Fibroblast of lung (primary cell): ENCODE data around the gene ADAMTS9. TPM values are rescaled to one million over a fixed set of nuclear protein-coding genes. Genes with fewer than 3 reads are reported as not detected.

Source experiments
- DNase-seq, 2 donors: peaks; one replicate each; pipeline versions ENCODE4 v3.0.0 to v3.0.0-alpha.2; 2010; ENCODE audit warnings: low read depth in 2 of 2
- H2AFZ ChIP-seq: 2 replicates; pipeline ENCODE4 v1.5.1; 2012; ENCODE audit warnings: low read length, control low read depth, inconsistent platforms
- H3K27ac ChIP-seq: 2 replicates; pipeline ENCODE4 v1.5.1; 2011; ENCODE audit warnings: low read length, control low read depth; ENCODE audit not compliant: insufficient read depth
- H3K27me3 ChIP-seq: 2 replicates; pipeline ENCODE4 v1.5.1; 2011; ENCODE audit warnings: mild to moderate bottlenecking, low read length; ENCODE audit not compliant: control insufficient read depth, insufficient read depth
- H3K36me3 ChIP-seq: 2 replicates; pipeline ENCODE4 v1.5.1; 2011; ENCODE audit warnings: low read length; ENCODE audit not compliant: control insufficient read depth, insufficient read depth
- H3K4me1 ChIP-seq: 2 replicates; pipeline ENCODE4 v1.5.1; 2011; ENCODE audit warnings: low read length; ENCODE audit not compliant: control insufficient read depth, insufficient read depth; ENCODE audit errors: extremely low read depth
- H3K4me2 ChIP-seq: 2 replicates; pipeline ENCODE4 v1.5.1; 2011; ENCODE audit warnings: low read length, control low read depth; ENCODE audit not compliant: insufficient read depth; ENCODE audit errors: extremely low read depth
- H3K4me3 ChIP-seq, 4 experiments: fragments of 200-600 bp in 1 of 4; sonication (generic) in 1 of 4; replicated peaks in 1 of 4; 2 replicates each; pipeline ENCODE4 v1.5.1; 2011 to 2016; ENCODE audit warnings: low read length in 4 of 4, low read depth in 3 of 4, mild to moderate bottlenecking in 3 of 4, control low read depth in 2 of 4, inconsistent platforms in 1 of 4, mixed read lengths in 1 of 4; ENCODE audit not compliant: insufficient read depth in 1 of 4; ENCODE audit errors: control extremely low read depth in 1 of 4
- H3K79me2 ChIP-seq: 2 replicates; pipeline ENCODE4 v1.5.1; 2012; ENCODE audit warnings: mild to moderate bottlenecking, low read length, inconsistent platforms; ENCODE audit not compliant: control insufficient read depth, insufficient read depth
- H3K9ac ChIP-seq: 2 replicates; pipeline ENCODE4 v1.5.1; 2011; ENCODE audit warnings: mild to moderate bottlenecking, low read length, control low read depth; ENCODE audit not compliant: insufficient read depth
- H3K9me3 ChIP-seq: 2 replicates; pipeline ENCODE4 v1.5.1; 2012; ENCODE audit warnings: low read depth, low read length; ENCODE audit not compliant: control insufficient read depth, insufficient read depth
- H4K20me1 ChIP-seq: 2 replicates; pipeline ENCODE4 v1.5.1; 2011; ENCODE audit warnings: low read length; ENCODE audit not compliant: control insufficient read depth, insufficient read depth; ENCODE audit errors: extremely low read depth
- CTCF ChIP-seq, 2 donors: IDR thresholded peaks in 1 of 2; conservative IDR thresholded peaks in 1 of 2; 1 replicate in 1 of 2; 2 replicates in 1 of 2; pipeline ENCODE4 v1.5.1; 2011 to 2012; ENCODE audit warnings: low read length in 2 of 2, control low read depth in 1 of 2, inconsistent platforms in 1 of 2, low read depth in 1 of 2, mild to moderate bottlenecking in 1 of 2
- EZH2 ChIP-seq: IDR thresholded peaks from 2 replicates; pipeline ENCODE4 v1.5.1; 2012; ENCODE audit warnings: low read length, control low read depth, mild to moderate bottlenecking; ENCODE audit errors: missing control alignments
- polyA minus RNA-seq: library from RNA; depleted of rRNA, polyadenylated mRNA; stranded (reverse); fragments of >200 nt; gene quantifications from 2 replicates; pipeline ENCODE4 v1.2.3, GENCODE V29; 2011; ENCODE audit warnings: low replicate concordance
- polyA plus RNA-seq, 2 donors: library from polyadenylated mRNA; depleted of rRNA in 1 of 2; stranded (reverse) in 1 of 2; unstranded in 1 of 2; fragments of >200 nt; gene quantifications; 2 replicates each; pipeline ENCODE4 v1.2.1, GENCODE V29; 2011 to 2012; ENCODE audit warnings: missing spikeins in 1 of 2
- total RNA-seq: library from RNA; depleted of rRNA; stranded (reverse); fragments of >200 nt; gene quantifications from 2 replicates; pipeline ENCODE4 v1.2.1, GENCODE V29; 2014

Gene ADAMTS9
- total RNA-seq (1.8 and 2.1 TPM in 2 replicates), polyA plus RNA-seq (0.69 and 0.82 TPM in 2 replicates), polyA minus RNA-seq (1.1 and 2.0 TPM in 2 replicates)
- polyA plus RNA-seq (2012): 0.64 and 0.67 TPM in 2 replicates

- Histone ChIP-seq H3K4me3 (peak within 1 kb of the TSS; percentile 69 to 92 (median 83)), H3K9ac (peak within 1 kb of the TSS; percentile 64), H3K9me3 (no peaks in the 10 kb centered on the region), H3K27ac (peak within 1 kb of the TSS; percentile 81), H3K36me3 (no peaks in the 10 kb centered on the region), H4K20me1 (no peaks in the 10 kb centered on the region), H3K79me2 (no peaks in the 10 kb centered on the region), H3K4me1 (no peaks in the 10 kb centered on the region), H2AFZ (peak within 1 kb of the TSS; percentile 95), H3K4me2 (peak within 1 kb of the TSS; percentile 96), H3K27me3 (no peaks in the 10 kb centered on the region)
- TF ChIP-seq EZH2 (no peak), CTCF (conservative IDR thresholded peaks at IDR 0.05 in 1 of 2, IDR thresholded peaks at IDR 0.05 in 1 of 2; ENCODE audit: low read depth in 1 of 2, low read length in 2 of 2) (no peak)
- DNase-seq: peak; percentile 73 to 87
Observed at GRCh38 chr3:64687781-64688604, at the start of gene ADAMTS9. ADAMTS9 (minus strand) TSS chr3:64688000; CDS start chr3:64687657, 343 bp downstream.

- Histone ChIP-seq H3K9me3 (no peaks in the 10 kb centered on the region), H4K20me1 (no peaks in the 10 kb centered on the region), H3K36me3 (no peaks in the 10 kb centered on the region), H3K4me3 (no peak overlapping the region), H2AFZ (no peak overlapping the region), H3K9ac (no peak overlapping the region), H3K4me1 (no peaks in the 10 kb centered on the region), H3K4me2 (no peak overlapping the region), H3K27ac (no peak overlapping the region), H3K27me3 (no peaks in the 10 kb centered on the region), H3K79me2 (no peaks in the 10 kb centered on the region)
- peak in 1 of 2 donors; percentile 49 for DNase-seq
- TF ChIP-seq CTCF (conservative IDR thresholded peaks at IDR 0.05 in 1 of 2, IDR thresholded peaks at IDR 0.05 in 1 of 2; ENCODE audit: low read depth in 1 of 2, low read length in 2 of 2) (no peak), EZH2 (no peak)
Observed at GRCh38 chr3:64732576-64732975, 44.8 kb upstream of the ADAMTS9 start.

GRCh38 chr3:64730681-64731080 is 42.9 kb upstream of the ADAMTS9 start:
- H3K79me2 ChIP-seq: no peaks in the 10 kb centered on the region
- no peaks in the 10 kb centered on the region for H3K36me3 ChIP-seq
- H3K27me3 ChIP-seq: no peaks in the 10 kb centered on the region
- H3K4me3 ChIP-seq: no peak overlapping the region
- no peak overlapping the region for H3K4me2 ChIP-seq
- H2AFZ ChIP-seq: no peak overlapping the region
- no peak overlapping the region for H3K9ac ChIP-seq
- H3K27ac ChIP-seq: no peak overlapping the region
- DNase-seq: no peak
- H3K4me1 ChIP-seq: no peaks in the 10 kb centered on the region
- no peaks in the 10 kb centered on the region for H3K9me3 ChIP-seq
- no peaks in the 10 kb centered on the region for H4K20me1 ChIP-seq
- TF ChIP-seq EZH2 (no peak), CTCF (conservative IDR thresholded peaks at IDR 0.05 in 1 of 2, IDR thresholded peaks at IDR 0.05 in 1 of 2; ENCODE audit: low read depth in 1 of 2, low read length in 2 of 2) (no peak)
